ENCODE results near the gene ZNF318.
"Not testable (repeated sequence)": the region's sequence is repeated elsewhere in the genome, so short reads cannot be mapped to it uniquely, and the experiment has no call there.

Gene ZNF318

GRCh38 chr6:43369174-43370002 is at the start of gene ZNF318:
TSS of gene ZNF318 (minus strand) at chr6:43369647. CDS start at chr6:43369365, 282 bp downstream.
- CTCF ChIA-PET = interaction anchor here (0.7 kb wide), 2 partner anchors 23 to 391 kb away, joined by 3 to 4 read pairs; no protein-coding TSS in a partner anchor
- POLR2A ChIA-PET = interaction anchor here (0.6 to 5.0 kb wide), 25 partner anchors 9 to 1431 kb away, joined by 3 to 42 read pairs (median 4); partner anchors contain the start of genes ABCC10, CRIP3, CUL9 and DNPH1
- 0 out of 2 replicates have a peak, but pooled peaks have one; percentile 20 for TF ChIP-seq HDGF (IDR thresholded peaks at IDR 0.05; ENCODE audit: borderline replicate concordance)
- TF ChIP-seq FOXM1 (IDR thresholded peaks at IDR 0.05; ENCODE audit: borderline replicate concordance) = peak; percentile 51; the same call in 1 of the 2 replicates
- TF ChIP-seq LEF1 (IDR thresholded peaks at IDR 0.05; ENCODE audit: borderline replicate concordance) = peak; percentile 41; the same call in 1 of the 2 replicates
- 0 out of 2 replicates have a peak, but pooled peaks have one; percentile 4 for TF ChIP-seq ARNT (IDR thresholded peaks at IDR 0.05)
- no peak for TF ChIP-seq SUZ12 (IDR thresholded peaks at IDR 0.05)
- DNase-seq (ENCODE audit: extremely low spot score) = peak; percentile 95

DNA sequence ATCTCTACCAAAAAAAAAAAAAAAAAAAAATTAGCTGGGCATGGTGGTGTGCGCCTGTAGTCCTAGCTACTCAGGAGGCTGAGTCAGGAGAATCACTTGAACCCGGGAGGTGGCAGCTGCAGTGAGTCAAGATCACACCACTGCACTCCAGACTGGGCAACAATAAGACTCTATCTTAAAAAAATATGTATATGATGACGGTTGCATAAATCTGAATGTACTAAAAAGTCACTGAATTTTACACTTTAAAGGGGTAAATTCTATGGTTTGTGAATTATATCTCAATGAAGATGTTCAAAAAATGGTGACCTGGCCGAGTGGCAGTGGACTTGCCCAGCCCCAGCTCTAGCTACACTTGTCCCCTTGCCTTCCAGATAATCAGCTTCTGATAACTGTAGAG is 47.5 kb upstream of the ZNF318 start:
- no peak for DNase-seq (ENCODE audit: extremely low spot score)
- POLR2A ChIA-PET = no interaction called here
- TF ChIP-seq FOXA1 (IDR thresholded peaks at IDR 0.05) = no peak
- TF ChIP-seq L3MBTL2 (conservative IDR thresholded peaks at IDR 0.05) = no peak
- CTCF ChIA-PET = no interaction called here

GRCh38 chr6:43415275-43415674 is 45.8 kb upstream of the ZNF318 start:
- CTCF ChIA-PET = interaction anchor here (1.0 kb wide), 1 partner anchor 13 kb away, joined by 3 read pairs; no protein-coding TSS in a partner anchor
- POLR2A ChIA-PET = interaction anchor here (1.0 kb wide), 1 partner anchor 46 kb away, joined by 4 read pairs; the partner anchor contains the start of gene ZNF318
- not testable (repeated sequence) for DNase-seq (ENCODE audit: extremely low spot score)

GRCh38 chr6:43413002-43413401 is 43.6 kb upstream of the ZNF318 start:
- DNase-seq (ENCODE audit: extremely low spot score) = no peak
- ChIA-PET POLR2A (interaction anchor here (1.7 kb wide), 1 partner anchor 14 kb away, joined by 8 read pairs; the partner anchor contains the start of gene ABCC10), CTCF (interaction anchor here (0.6 kb wide), 1 partner anchor 30 kb away, joined by 3 read pairs; no protein-coding TSS in a partner anchor)
- no peak for TF ChIP-seq FOXA1 (IDR thresholded peaks at IDR 0.05)
- TF ChIP-seq ELF4 (IDR thresholded peaks at IDR 0.05) = no peak
- TF ChIP-seq SUZ12 (IDR thresholded peaks at IDR 0.05) = no peak
- no peak for TF ChIP-seq CTBP1 (IDR thresholded peaks at IDR 0.05; ENCODE audit: borderline replicate concordance)
- TF ChIP-seq TARDBP (IDR thresholded peaks at IDR 0.05) = no peak
- TF ChIP-seq HDGF (IDR thresholded peaks at IDR 0.05; ENCODE audit: borderline replicate concordance) = no peak
- TF ChIP-seq ARNT (IDR thresholded peaks at IDR 0.05) = no peak
- TF ChIP-seq L3MBTL2 (conservative IDR thresholded peaks at IDR 0.05) = no peak

DNA sequence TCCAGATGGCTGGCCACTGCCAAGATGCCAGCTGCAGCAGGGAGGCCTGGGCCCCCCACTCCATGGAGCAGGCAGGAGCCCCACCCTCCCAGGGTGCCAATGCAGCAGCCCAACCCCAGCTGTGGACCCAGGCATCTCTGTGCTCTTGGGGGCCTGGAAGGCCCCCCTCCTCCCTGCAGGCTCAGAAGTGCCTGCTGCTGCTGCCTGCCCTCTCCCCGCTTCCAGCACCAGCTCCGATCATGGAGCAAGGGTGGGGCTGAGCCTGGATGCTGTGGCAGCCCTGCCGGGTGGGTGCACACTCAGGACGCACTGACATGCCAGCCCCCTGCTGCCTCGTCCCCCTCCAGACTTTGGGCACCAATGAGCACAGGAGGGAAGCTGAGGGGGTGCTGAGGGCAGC is 43.1 kb upstream of the ZNF318 start:
- POLR2A ChIA-PET = no interaction called here
- DNase-seq (ENCODE audit: extremely low spot score) = no peak
- TF ChIP-seq ZNF384 (IDR thresholded peaks at IDR 0.05) = no peak
- TF ChIP-seq FOXA1 (IDR thresholded peaks at IDR 0.05) = no peak
- TF ChIP-seq LEF1 (IDR thresholded peaks at IDR 0.05; ENCODE audit: borderline replicate concordance) = no peak
- TF ChIP-seq ARNT (IDR thresholded peaks at IDR 0.05) = no peak
- TF ChIP-seq FOXM1 (IDR thresholded peaks at IDR 0.05; ENCODE audit: borderline replicate concordance) = no peak
- no peak for TF ChIP-seq TARDBP (IDR thresholded peaks at IDR 0.05)
- TF ChIP-seq ELF4 (IDR thresholded peaks at IDR 0.05) = no peak
- CTCF ChIA-PET = no interaction called here

GRCh38 chr6:43410776-43411175 is 41.3 kb upstream of the ZNF318 start:
- CTCF ChIA-PET; POLR2A ChIA-PET; DNase-seq (ENCODE audit: extremely low spot score): not testable (repeated sequence)

GRCh38 chr6:43408259-43408658 is 38.8 kb upstream of the ZNF318 start:
- ChIA-PET CTCF (no interaction called here), POLR2A (no interaction called here)
- no peak for TF ChIP-seq TARDBP (IDR thresholded peaks at IDR 0.05)
- no peak for TF ChIP-seq BHLHE40 (IDR thresholded peaks at IDR 0.05; ENCODE audit: borderline replicate concordance)
- no peak for TF ChIP-seq ELF4 (IDR thresholded peaks at IDR 0.05)
- TF ChIP-seq FOXA1 (IDR thresholded peaks at IDR 0.05) = no peak
- no peak for TF ChIP-seq FOXK2 (IDR thresholded peaks at IDR 0.05)
- TF ChIP-seq NFRKB (IDR thresholded peaks at IDR 0.05) = no peak
- TF ChIP-seq ARNT (IDR thresholded peaks at IDR 0.05) = no peak
- TF ChIP-seq LEF1 (IDR thresholded peaks at IDR 0.05; ENCODE audit: borderline replicate concordance) = no peak
- no peak for TF ChIP-seq CTBP1 (IDR thresholded peaks at IDR 0.05; ENCODE audit: borderline replicate concordance)
- TF ChIP-seq L3MBTL2 (conservative IDR thresholded peaks at IDR 0.05) = no peak
- TF ChIP-seq SUZ12 (IDR thresholded peaks at IDR 0.05) = no peak
- TF ChIP-seq SP1 (IDR thresholded peaks at IDR 0.05) = no peak
- no peak for TF ChIP-seq ZNF384 (IDR thresholded peaks at IDR 0.05)
- no peak for TF ChIP-seq HDGF (IDR thresholded peaks at IDR 0.05; ENCODE audit: borderline replicate concordance)
- TF ChIP-seq, protein P1, sequence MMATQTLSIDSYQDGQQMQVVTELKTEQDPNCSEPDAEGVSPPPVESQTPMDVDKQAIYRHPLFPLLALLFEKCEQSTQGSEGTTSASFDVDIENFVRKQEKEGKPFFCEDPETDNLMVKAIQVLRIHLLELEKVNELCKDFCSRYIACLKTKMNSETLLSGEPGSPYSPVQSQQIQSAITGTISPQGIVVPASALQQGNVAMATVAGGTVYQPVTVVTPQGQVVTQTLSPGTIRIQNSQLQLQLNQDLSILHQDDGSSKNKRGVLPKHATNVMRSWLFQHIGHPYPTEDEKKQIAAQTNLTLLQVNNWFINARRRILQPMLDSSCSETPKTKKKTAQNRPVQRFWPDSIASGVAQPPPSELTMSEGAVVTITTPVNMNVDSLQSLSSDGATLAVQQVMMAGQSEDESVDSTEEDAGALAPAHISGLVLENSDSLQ (IDR thresholded peaks at IDR 0.05) = no peak
- TF ChIP-seq FOXM1 (IDR thresholded peaks at IDR 0.05; ENCODE audit: borderline replicate concordance) = no peak
- no peak for DNase-seq (ENCODE audit: extremely low spot score)

DNA sequence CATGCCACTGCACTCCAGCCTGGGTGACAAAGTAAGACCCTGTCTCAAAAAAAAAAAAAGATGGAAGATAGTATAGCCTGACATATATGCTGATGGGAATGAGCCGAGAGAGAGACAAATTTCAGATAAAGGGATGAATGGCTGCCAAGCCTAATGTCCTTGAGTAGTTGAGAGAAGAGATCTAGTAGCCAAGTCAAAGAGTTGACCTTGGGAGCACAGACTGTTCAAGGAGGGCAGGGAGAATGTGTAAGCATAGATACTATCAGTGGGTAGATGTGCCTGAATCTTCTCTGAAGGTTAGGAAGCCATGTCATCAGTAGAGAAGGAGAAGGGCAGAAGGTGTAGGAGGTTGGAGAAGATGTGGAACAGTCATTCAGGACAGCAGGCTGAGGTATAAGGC is 37.8 kb upstream of the ZNF318 start:
- TF ChIP-seq, protein P1 (IDR thresholded peaks at IDR 0.05) = no peak
- TF ChIP-seq FOXM1 (IDR thresholded peaks at IDR 0.05; ENCODE audit: borderline replicate concordance) (no peak), HDGF (IDR thresholded peaks at IDR 0.05; ENCODE audit: borderline replicate concordance) (no peak), FOXA1 (IDR thresholded peaks at IDR 0.05) (no peak), ELF4 (IDR thresholded peaks at IDR 0.05) (no peak), LEF1 (IDR thresholded peaks at IDR 0.05; ENCODE audit: borderline replicate concordance) (no peak), L3MBTL2 (conservative IDR thresholded peaks at IDR 0.05) (no peak), ZNF384 (IDR thresholded peaks at IDR 0.05) (no peak), TARDBP (IDR thresholded peaks at IDR 0.05) (no peak), SUZ12 (IDR thresholded peaks at IDR 0.05) (no peak), BHLHE40 (IDR thresholded peaks at IDR 0.05; ENCODE audit: borderline replicate concordance) (no peak), SP1 (IDR thresholded peaks at IDR 0.05) (no peak), FOXK2 (IDR thresholded peaks at IDR 0.05) (no peak), CTBP1 (IDR thresholded peaks at IDR 0.05; ENCODE audit: borderline replicate concordance) (no peak), NFRKB (IDR thresholded peaks at IDR 0.05) (no peak), ARNT (IDR thresholded peaks at IDR 0.05) (no peak)
- DNase-seq (ENCODE audit: extremely low spot score) = no peak
- ChIA-PET CTCF (no interaction called here), POLR2A (no interaction called here)

All from HEK293T (cell line).